GM19239 (cell line): Measurements from ENCODE around the gene DNASE1L1.
"Not testable (repeated sequence)": the region's sequence is repeated elsewhere in the genome, so short reads cannot be mapped to it uniquely, and the experiment has no call there.

Source experiments
- DNase-seq: peaks from one replicate; pipeline ENCODE4 v3.0.0; 2011; ENCODE audit warnings: low spot score; ENCODE audit not compliant: insufficient read length
- FAIRE-seq: peaks from 2 replicates; lab custom pipeline; 2011; peaks lifted over from hg19 to GRCh38; lab: Jason Lieb, UNC

The DNASE1L1 gene

DNA sequence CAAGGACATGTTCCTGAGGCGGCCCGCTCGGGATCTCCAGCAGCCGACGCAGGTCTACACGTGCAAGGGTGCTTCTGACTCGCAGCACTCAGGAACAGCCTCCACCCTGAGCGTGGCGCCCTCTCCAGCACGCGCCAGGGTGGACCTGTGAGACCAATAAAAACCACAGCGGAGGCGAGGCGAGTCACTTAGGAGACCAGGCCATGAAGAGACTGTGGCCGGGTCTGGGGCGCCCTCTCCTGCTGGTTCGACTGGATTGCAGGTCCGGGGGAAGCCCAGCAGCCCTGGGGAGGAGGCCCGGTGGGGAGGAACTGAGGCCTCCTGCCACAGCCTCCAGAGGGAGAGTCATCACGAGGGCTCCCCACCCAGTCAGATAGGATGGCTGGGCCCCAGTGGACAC, 21.0 kb downstream of the DNASE1L1 start:
- FAIRE-seq = peak; percentile 98
- DNase-seq = not testable (repeated sequence)

GRCh38 chrX:154384284-154384892, 24.7 kb downstream of the DNASE1L1 start:
- no peak for DNase-seq
- FAIRE-seq = peak; percentile 64

GRCh38 chrX:154383359-154384283, 25.4 kb downstream of the DNASE1L1 start:
- no peak for FAIRE-seq

DNA sequence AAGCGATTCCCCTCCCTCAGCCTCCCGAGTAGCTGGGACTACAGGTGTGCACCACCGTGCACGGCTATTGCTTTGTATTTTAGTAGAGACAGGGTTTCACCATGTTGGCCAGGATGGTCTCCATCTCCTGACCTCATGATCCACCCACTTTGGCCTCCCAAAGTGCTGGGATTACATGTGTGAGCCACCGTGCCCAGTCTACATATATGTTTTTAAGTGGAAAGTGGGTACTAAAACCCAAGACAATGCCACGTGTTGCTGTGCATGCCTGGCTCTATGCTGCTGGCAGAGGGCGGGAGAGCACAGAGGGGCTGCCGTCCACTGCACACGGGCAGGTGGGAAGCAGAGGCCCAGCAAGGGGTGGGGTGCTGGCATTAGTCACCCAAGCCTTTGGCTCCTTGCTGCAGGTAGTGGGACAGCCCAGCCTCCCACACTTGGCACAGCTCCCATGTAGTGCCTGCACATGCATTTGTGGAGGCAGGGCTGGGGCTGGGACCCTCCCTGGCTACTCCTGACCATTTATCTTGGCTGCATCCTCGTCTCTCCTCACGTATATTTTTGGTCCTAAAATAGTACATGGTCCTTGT, 26.5 kb downstream of the DNASE1L1 start:
- DNase-seq (no peak), FAIRE-seq (no peak)

More at GRCh38 chrX:154383359-154384283, 25.4 kb downstream of the DNASE1L1 start:
- DNase-seq = no peak

- no peak for FAIRE-seq
Observed at GRCh38 chrX:154381271-154381670, 27.8 kb downstream of the DNASE1L1 start.

GRCh38 chrX:154380787-154381186, 28.3 kb downstream of the DNASE1L1 start:
- DNase-seq (no peak), FAIRE-seq (no peak)

More at GRCh38 chrX:154381271-154381670, 27.8 kb downstream of the DNASE1L1 start:
- DNase-seq = no peak

- no peak for DNase-seq
- no peak for FAIRE-seq
Observed at GRCh38 chrX:154380153-154380552, 28.9 kb downstream of the DNASE1L1 start.

- no peak for FAIRE-seq
Observed at GRCh38 chrX:154379569-154379951, 29.5 kb downstream of the DNASE1L1 start.

GRCh38 chrX:154378799-154379568, 30.1 kb downstream of the DNASE1L1 start, which contains the start of gene EMD:
TSS of gene EMD (plus strand) at chrX:154379295. CDS start at chrX:154379485, 190 bp downstream.
- no peak for DNase-seq
- FAIRE-seq = peak; percentile 99

More at GRCh38 chrX:154379569-154379951, 29.5 kb downstream of the DNASE1L1 start:
- no peak for DNase-seq

GRCh38 chrX:154378059-154378798, 30.8 kb downstream of the DNASE1L1 start:
- FAIRE-seq (no peak), DNase-seq (no peak)

DNA sequence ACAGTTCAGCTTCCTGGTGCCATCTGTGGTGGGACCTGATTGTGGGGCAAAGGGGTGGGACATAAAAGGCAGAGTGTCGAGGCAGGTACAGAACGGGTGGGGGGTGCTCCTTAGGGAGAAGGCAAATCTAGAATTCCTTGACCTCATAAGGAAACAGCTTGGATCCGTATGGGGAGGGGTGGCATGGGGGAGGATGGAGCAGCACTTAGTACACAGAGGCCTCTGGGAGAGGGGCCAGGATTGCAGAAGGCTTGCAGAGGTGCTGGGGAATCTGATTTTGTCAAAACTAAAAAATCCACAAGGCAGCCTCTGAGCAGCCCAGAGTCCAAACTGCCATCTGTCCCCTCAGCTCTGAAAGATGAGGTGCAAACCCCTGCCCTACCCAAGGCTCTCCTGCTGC, 32.3 kb downstream of the DNASE1L1 start:
- no peak for DNase-seq
- no peak for FAIRE-seq

DNA sequence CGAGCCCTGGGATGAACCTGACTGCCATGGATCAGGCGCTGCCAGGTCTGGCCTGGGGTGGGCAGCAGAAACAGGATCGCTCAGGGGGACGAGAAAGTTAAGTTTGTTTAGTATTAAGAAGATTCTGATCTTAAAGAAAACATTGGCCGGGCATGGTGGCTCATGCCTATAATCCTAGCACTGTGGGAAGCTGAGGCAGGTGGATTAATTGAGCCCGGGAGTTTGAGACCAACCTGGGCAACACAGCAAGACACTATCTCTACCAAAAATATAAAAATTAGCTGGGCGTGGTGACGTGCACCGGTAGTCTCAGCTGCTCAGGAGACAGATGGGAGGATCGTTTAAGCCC, 33.9 kb downstream of the DNASE1L1 start:
- DNase-seq (no peak), FAIRE-seq (no peak)

- FAIRE-seq = no peak
- DNase-seq = no peak
Observed at GRCh38 chrX:154374313-154375155, 34.5 kb downstream of the DNASE1L1 start, which contains the start of gene FLNA. TSS of gene FLNA (minus strand) at chrX:154374634. CDS start at chrX:154371245, 3,389 bp downstream.

DNA sequence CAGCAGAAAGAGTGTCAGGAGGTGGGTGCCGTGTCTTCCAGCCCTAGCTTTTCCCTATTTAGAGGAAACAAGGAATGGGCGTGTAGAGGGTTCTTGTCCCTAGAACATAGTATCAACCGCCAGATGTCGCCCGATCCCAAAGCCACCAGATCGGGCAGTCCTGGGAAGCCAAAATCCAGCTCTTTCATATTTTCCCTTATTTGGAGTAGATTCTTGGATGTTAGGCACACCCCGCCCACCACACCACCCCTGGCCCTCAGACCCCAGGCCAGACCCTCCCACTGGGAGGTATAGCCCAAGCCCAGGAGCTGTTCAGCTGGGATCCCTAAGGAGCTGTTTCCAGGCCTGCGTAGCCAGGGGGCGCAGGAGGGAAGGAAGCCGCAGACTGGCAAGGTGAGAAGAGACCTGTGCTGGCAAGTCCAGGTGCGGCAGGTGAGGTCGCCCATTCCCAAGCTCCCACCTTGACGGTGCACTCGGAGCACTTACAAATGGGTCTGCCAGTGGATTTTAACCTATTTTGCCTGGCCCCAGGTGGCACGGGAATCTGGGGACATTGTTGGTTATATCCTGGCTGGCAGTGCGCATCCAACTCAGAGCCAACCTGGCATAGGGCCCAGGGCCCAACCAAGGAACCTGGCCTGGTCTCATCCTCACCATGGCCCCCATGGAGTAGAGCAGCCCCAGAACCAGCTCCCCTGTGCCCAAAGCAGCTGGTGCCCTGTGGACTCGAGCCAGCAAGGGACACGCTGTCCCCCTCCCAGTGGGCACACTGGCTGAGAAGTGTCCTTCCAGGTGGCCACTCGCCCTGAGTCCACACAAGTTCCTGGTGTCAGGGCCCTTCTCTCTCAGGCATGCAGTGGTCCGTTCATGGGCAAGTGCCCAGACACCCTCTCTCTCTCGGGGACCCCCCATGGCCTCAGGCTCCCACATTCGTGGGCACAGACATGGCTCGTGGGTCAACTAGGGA, 35.4 kb downstream of the DNASE1L1 start:
- DNase-seq (no peak), FAIRE-seq (peak; percentile 76)

- DNase-seq (no peak), FAIRE-seq (peak; percentile 83)
Observed at GRCh38 chrX:154372612-154373022, 36.4 kb downstream of the DNASE1L1 start.

GRCh38 chrX:154371789-154372300, 37.2 kb downstream of the DNASE1L1 start:
- DNase-seq = no peak
- no peak for FAIRE-seq
